Osteocyte (in vitro differentiated cells): Measurements from ENCODE around the gene DDI2. TPM values are rescaled to one million over a fixed set of nuclear protein-coding genes. Genes with fewer than 3 reads are reported as not detected.

Experiments used
- DNase-seq: peaks from one replicate; pipeline ENCODE4 v3.0.0; 2021; ENCODE audit warnings: mixed read lengths; ENCODE audit not compliant: unreplicated experiment; ENCODE audit errors: extremely low spot score
- H3K27ac Mint-ChIP-seq: one replicate; pipeline ENCODE4 v1.8.0; 2021; ENCODE audit warnings: mild to moderate bottlenecking, mixed read lengths; ENCODE audit not compliant: unreplicated experiment
- H3K27me3 Mint-ChIP-seq: one replicate; pipeline ENCODE4 v1.8.0; 2021; ENCODE audit warnings: mixed read lengths; ENCODE audit not compliant: unreplicated experiment
- H3K36me3 Mint-ChIP-seq: one replicate; pipeline ENCODE4 v1.8.0; 2021; ENCODE audit warnings: mixed read lengths; ENCODE audit not compliant: unreplicated experiment
- H3K4me1 Mint-ChIP-seq: one replicate; pipeline ENCODE4 v1.8.0; 2021; ENCODE audit warnings: mixed read lengths; ENCODE audit not compliant: unreplicated experiment
- H3K4me3 Mint-ChIP-seq: one replicate; pipeline ENCODE4 v1.8.0; 2021; ENCODE audit warnings: mild to moderate bottlenecking, moderate library complexity, mixed read lengths; ENCODE audit not compliant: unreplicated experiment
- H3K9me3 Mint-ChIP-seq: one replicate; pipeline ENCODE4 v1.8.0; 2021; ENCODE audit warnings: mixed read lengths; ENCODE audit not compliant: unreplicated experiment
- total RNA-seq: library from RNA; stranded (reverse); gene quantifications from 2 replicates; pipeline ENCODE4 v1.2.1, GENCODE V29; 2021
- TF ChIP-seq, protein P1 (sequence below): fragments of 200-600 bp; sonication (generic); IDR thresholded peaks from 2 replicates; pipeline ENCODE4 v1.5.0; 2021; ENCODE audit warnings: antibody characterized with exemption, mild to moderate bottlenecking, moderate library complexity

Gene DDI2
- total RNA-seq, 1 donor from 2014 or later: 23.4 TPM

- no peak for DNase-seq
- TF ChIP-seq, protein P1, sequence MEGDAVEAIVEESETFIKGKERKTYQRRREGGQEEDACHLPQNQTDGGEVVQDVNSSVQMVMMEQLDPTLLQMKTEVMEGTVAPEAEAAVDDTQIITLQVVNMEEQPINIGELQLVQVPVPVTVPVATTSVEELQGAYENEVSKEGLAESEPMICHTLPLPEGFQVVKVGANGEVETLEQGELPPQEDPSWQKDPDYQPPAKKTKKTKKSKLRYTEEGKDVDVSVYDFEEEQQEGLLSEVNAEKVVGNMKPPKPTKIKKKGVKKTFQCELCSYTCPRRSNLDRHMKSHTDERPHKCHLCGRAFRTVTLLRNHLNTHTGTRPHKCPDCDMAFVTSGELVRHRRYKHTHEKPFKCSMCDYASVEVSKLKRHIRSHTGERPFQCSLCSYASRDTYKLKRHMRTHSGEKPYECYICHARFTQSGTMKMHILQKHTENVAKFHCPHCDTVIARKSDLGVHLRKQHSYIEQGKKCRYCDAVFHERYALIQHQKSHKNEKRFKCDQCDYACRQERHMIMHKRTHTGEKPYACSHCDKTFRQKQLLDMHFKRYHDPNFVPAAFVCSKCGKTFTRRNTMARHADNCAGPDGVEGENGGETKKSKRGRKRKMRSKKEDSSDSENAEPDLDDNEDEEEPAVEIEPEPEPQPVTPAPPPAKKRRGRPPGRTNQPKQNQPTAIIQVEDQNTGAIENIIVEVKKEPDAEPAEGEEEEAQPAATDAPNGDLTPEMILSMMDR: no peak
- Mint-ChIP-seq H3K27ac (no peak overlapping the region), H3K36me3 (no peaks in the 10 kb centered on the region), H3K4me1 (peaks cover 14% of the 10 kb centered on the region), H3K27me3 (no peaks in the 10 kb centered on the region), H3K4me3 (no peak overlapping the region), H3K9me3 (no peaks in the 10 kb centered on the region)
Observed at GRCh38 chr1:15583016-15583706, 34.1 kb upstream of the DDI2 start.

GRCh38 chr1:15584489-15585363, 32.5 kb upstream of the DDI2 start, which contains the start of gene AGMAT:
Gene AGMAT (minus strand): TSS chr1:15585051. CDS start chr1:15584967, 84 bp downstream.
- Mint-ChIP-seq H3K27me3 (no peaks in the 10 kb centered on the region), H3K4me3 (peak within 1 kb of the TSS; percentile 71), H3K27ac (no peak within 1 kb of the TSS), H3K9me3 (no peaks in the 10 kb centered on the region), H3K4me1 (peaks cover 7% of the 10 kb centered on the region), H3K36me3 (no peaks in the 10 kb centered on the region)
- no peak for DNase-seq
- TF ChIP-seq, protein P1: peak; percentile 47

GRCh38 chr1:15592285-15592684, 25.0 kb upstream of the DDI2 start:
- TF ChIP-seq, protein P1: no peak
- no peaks in the 10 kb centered on the region for H3K9me3 Mint-ChIP-seq
- H3K27ac Mint-ChIP-seq: no peak overlapping the region
- no peak for DNase-seq
- peaks cover 2% of the 10 kb centered on the region for H3K4me1 Mint-ChIP-seq
- H3K4me3 Mint-ChIP-seq: no peak overlapping the region
- H3K27me3 Mint-ChIP-seq: peaks cover 8% of the 10 kb centered on the region
- no peaks in the 10 kb centered on the region for H3K36me3 Mint-ChIP-seq

DNA sequence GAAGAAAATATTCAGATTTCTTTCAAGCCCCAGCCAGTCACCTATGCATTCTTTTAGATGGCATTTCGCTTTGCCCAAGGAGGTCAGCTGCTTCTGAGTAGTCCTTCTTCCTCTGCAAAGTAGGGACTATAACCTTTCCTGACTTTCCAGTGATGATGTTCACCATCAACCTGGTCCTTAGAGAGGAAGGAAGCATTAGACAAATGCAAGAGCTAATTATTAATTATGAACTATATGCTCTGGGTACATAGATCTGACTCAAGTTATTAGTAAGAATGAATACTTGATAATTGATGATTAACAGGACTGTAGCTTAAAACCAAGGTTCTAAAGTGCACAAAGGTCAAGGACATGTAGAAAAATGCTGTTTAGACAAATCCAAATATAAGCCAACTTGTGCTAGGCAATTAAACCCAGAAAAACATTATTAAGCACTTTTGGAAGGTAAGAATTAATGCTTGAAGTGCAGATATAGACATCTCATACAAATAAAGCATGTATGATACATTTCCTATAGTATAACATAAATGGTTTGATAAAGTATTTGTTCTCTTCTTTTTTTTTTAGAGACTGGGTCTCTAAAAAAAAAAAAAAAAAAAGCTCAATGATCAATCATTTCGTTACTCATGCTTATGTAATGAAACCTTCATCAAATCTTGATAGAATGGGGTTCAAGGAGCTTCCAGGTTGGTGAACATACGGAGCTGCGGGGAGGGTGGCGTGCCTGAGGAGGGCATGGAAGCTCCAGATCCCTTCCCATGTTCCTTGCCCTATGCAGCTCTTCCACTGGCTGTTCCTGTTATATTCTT, 21.2 kb upstream of the DDI2 start:
- H3K36me3 Mint-ChIP-seq: no peaks in the 10 kb centered on the region
- H3K4me3 Mint-ChIP-seq: no peak overlapping the region
- no peaks in the 10 kb centered on the region for H3K9me3 Mint-ChIP-seq
- no peak for DNase-seq
- peaks cover 2% of the 10 kb centered on the region for H3K4me1 Mint-ChIP-seq
- peaks cover 22% of the 10 kb centered on the region for H3K27me3 Mint-ChIP-seq
- H3K27ac Mint-ChIP-seq: no peak overlapping the region
- TF ChIP-seq, protein P1: no peak
